HG03565 (cell line): ENCODE data around the gene HNRNPA1L2.
A peak's percentile ranks its signal among the peaks of the same experiment; 100 is the strongest.
"Not testable (repeated sequence)": the region's sequence is repeated elsewhere in the genome, so short reads cannot be mapped to it uniquely, and the experiment has no call there.

ENCODE experiments used
- ATAC-seq: cut with Tn5 transposase; IDR thresholded peaks from one replicate; pipeline ENCODE4 v1.9.1; 2021; ENCODE audit warnings: mild to moderate bottlenecking, moderate library complexity; ENCODE audit not compliant: unreplicated experiment

Gene HNRNPA1L2

DNA sequence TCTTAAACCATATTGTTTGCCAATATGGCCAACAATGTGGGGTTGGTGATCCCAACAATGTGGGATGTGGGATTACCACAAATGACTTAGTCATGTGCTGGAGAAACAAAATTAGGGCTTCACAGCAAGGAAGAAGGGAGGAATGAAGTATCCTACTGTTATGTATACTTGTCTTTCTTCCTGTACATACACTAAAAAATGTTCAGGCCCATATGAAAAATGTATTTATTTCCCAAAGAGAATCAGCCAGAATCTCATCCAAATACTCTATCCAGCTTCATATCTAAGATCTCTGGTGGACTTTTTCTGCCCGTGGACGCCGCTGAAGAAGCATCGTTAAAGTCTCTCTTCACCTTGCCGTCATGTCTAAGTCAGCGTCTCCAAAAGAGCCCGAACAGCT lies at the start of gene HNRNPA1L2:
Gene HNRNPA1L2, plus strand, starts transcription at position 301 of the 400 bp plus-strand sequence. Its CDS starts 62 bp downstream, at position 363.
- ATAC-seq = no peak

- ATAC-seq = not testable (repeated sequence)
Observed at GRCh38 chr13:52593175-52593574, 49.1 kb upstream of the HNRNPA1L2 start.

DNA sequence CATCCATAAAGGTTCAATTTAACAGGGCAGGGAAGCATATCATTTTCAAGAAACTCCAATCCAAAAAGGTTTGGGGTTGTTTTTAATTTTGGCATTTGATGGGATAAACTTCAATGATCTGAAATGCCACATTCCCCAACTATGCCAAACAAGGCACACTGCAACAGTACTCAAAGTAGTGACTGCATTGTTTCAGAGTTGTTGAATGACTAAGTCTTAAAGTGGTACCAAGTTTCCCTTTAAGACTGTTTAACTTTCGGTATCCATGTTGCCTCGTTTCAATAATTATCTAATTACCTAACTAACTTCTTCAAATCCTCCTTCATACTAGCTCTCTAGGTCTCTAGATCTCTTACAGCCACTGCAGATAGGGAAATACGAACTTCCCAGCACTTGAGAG lies 48.4 kb upstream of the HNRNPA1L2 start:
- ATAC-seq = peak; percentile 67

- ATAC-seq = not testable (repeated sequence)
Observed at GRCh38 chr13:52594295-52594694, 47.9 kb upstream of the HNRNPA1L2 start.

DNA sequence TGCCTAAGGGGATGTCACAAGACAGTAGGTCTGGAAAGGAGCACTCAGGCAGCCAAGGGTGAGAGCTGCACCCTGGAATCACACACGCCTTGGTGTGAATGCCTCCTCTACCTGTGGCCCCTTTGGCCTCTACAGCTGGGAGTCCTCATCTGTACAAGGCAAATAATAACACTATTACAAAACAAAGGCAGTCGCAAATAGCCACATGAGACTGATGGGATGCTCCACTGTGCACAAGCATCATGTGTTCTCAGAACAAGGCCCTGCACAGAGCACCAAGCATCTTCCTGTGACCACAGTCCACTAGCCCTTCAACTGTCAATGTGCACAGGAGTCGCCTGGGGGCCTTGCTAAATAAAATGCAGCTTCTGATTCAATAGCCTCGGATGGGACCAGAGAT lies 44.6 kb upstream of the HNRNPA1L2 start:
- no peak for ATAC-seq

GRCh38 chr13:52599037-52599847 lies 43.0 kb upstream of the HNRNPA1L2 start:
- ATAC-seq = no peak

GRCh38 chr13:52599848-52600603 lies 42.2 kb upstream of the HNRNPA1L2 start:
- no peak for ATAC-seq

GRCh38 chr13:52600666-52601065 lies 41.6 kb upstream of the HNRNPA1L2 start:
- ATAC-seq = no peak

DNA sequence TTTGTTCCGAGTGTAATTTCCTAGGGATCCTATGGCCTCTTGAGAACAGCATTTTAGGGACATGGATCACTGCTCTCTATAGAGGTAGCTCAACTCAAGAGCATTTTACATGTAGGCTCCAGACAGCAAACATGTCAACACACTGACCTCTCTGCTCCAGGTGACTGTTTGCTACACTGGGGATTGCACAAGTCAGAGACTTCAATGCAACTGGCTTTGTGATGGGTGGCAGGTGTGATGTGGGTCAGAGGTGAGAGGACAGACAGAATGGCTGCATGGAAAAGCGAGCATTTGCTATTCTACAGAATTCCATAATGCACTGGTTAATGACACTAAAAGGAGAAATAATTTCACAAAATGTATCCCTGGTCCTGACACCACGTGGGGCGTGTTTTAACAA lies 38.9 kb upstream of the HNRNPA1L2 start:
- ATAC-seq = not testable (repeated sequence)

DNA sequence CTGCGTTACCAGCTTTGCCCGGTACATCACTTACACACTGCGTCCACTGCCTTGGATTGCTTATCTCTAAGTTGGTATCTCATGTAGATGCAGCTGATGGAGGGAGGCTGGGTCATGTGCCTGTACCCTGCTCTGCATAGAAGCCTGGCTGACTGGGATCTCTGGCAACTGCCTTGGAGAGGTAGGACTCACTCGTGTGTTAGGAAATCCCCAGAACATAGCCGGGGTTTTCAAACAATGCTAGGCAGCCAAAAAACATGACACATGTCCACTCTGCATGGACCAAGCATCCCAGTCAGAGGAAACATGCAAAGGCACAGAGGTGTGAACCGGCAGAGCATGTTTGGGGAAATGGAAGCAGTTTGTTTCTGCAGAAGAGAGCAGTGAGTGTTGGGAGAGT lies 36.1 kb upstream of the HNRNPA1L2 start:
- ATAC-seq = not testable (repeated sequence)

- ATAC-seq = not testable (repeated sequence)
Observed at GRCh38 chr13:52606795-52607194, 35.4 kb upstream of the HNRNPA1L2 start.

- ATAC-seq = not testable (repeated sequence)
Observed at GRCh38 chr13:52608184-52608583, 34.0 kb upstream of the HNRNPA1L2 start.

GRCh38 chr13:52609013-52609606 lies 33.1 kb upstream of the HNRNPA1L2 start:
- ATAC-seq = peak; percentile 81

- not testable (repeated sequence) for ATAC-seq
Observed at GRCh38 chr13:52610158-52610557, 32.1 kb upstream of the HNRNPA1L2 start.

- no peak for ATAC-seq
Observed at GRCh38 chr13:52615134-52615801, 27.0 kb upstream of the HNRNPA1L2 start.

DNA sequence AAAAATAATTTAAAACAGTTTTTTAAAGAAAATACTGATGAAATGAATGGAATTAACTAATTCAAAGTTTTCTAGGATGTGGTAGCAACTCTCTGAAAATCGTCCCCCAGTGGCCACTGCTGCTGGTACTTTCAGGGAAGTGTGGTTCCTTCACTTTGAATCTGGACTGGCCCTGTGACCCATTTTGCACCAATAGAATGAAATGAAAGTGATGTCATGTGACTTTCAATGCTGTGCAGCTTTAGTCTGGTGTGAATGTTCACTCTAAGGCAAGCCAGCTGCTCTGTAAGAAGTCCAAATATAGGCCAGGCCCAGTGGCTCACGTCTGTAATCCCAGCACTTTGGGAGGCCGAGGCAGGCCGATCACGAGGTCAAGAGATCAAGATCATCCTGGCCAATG lies 26.4 kb upstream of the HNRNPA1L2 start:
- ATAC-seq = no peak

DNA sequence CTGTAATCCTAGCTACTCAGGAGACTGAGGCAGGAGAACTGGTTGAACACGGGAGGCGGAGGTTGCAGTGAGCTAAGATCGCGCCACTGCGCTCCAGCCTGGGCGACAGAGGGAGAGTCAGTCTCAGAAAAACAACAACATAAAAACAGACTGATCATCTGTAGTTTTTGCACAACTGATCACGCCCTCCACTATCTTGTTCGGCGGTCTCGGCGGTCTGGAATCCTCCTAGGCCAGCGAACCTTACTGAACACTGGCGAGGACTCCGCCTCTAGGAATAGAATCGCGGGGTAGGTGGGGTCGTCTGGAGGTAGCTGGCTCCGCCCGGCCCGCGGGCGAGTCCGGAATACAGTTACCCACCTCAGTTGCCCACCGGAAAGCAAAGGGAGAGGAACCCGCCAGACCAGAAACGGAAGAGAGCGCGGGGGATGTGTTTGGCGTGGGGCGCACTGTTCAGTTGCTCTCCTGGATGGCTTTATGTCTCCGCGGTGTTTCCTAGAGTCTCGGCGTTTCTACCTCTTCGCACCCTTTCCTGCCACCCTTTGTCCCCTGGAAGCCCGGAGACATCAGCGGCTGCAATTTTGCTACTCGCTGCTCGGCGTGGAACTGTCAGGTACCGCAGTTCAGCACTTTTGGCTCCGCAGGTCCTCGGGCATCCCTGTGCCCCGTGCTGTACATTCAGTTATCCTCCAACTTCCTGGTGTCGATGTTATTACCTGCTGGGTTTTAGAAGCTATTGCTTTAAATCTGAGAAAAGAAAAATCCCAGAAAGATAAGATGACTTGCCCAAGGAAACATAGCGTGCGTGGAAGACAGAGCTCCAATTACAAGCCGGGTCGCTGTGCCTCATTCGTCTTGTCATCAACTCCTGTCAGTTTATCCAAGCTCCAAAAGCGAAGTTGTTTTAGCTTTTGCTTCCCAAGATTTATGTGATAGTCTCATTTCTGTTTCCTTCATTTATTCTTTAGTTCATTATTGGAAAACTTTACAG lies 24.9 kb upstream of the HNRNPA1L2 start:
- ATAC-seq = peak; percentile 94

DNA sequence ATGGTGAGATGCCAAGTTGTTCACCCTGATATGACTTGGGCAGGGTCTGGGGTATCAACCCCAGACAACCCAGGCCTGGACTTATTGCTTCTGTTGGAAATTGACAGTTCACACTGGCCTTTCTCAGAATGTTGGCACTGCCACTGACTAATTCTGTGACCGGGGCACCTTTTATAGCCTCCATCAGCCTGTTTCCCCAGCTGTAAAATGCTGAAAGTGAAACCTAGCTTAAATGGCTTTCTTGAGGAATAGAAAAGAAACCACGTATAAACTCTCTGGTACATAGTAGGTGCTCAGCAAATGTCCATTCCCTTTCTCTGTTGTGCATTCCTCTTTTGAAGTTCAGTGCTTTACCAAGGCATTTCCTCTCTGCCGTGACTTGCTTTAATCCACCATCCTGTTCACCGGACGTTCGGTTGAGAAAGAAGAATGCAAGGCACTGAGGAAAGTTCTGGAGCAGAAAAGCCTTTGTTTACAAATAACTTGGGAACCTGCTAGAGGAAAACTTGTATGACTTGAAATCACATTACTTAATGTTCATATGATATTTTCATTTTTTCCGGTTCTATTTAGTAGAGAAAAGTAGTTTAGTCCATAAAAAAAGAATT lies 11.0 kb upstream of the HNRNPA1L2 start:
- ATAC-seq = not testable (repeated sequence)

DNA sequence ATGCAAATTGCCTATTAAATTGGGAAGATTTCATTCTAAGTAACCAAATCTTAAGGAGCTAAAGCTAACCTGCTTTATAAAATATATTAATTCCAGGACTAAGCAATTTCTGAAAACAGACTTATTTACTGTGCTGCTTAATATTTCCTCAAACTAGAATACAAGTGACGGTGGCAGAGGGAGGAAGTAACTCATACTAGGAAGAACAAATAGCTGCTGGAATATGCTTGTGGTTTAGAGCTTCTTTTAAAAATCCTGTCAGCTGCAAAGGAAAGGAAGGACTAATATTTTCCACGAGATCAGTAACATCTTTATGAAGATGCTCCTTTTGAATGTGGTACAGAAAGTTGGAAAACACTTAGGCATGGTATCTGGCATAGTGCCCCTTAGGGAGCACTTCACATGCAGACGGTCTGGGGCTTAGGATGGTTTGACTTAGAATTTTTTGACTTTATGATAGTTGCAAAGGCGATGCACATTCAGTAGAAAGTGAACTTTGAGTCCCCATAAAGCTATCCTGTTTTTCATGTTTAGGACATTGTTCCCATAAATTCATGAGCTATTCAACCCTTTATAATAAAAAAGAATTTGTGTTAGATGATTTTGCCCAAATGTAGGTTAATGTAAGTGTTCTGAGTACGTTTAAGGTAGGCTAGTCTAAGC lies 3.4 kb upstream of the HNRNPA1L2 start:
- ATAC-seq = no peak
